ENCODE data around the gene BAIAP2L1.

The BAIAP2L1 gene

GRCh38 chr7:98369726-98370125 lies 31.2 kb downstream of the BAIAP2L1 start:
- TF ChIP-seq REST (IDR thresholded peaks at IDR 0.05; ENCODE audit: low read depth) = no peak
- TF ChIP-seq EGR1 (IDR thresholded peaks at IDR 0.05) = no peak
- TF ChIP-seq EP300 (IDR thresholded peaks at IDR 0.05; ENCODE audit: borderline replicate concordance) = no peak
- TF ChIP-seq TEAD4 (IDR thresholded peaks at IDR 0.05) = no peak
- no peak for TF ChIP-seq YY1 (IDR thresholded peaks at IDR 0.05; ENCODE audit: low read depth)
- no peak for TF ChIP-seq ZBTB7A (IDR thresholded peaks at IDR 0.05; ENCODE audit: low read depth)
- TF ChIP-seq NFIC (IDR thresholded peaks at IDR 0.05) = no peak
- no peak for TF ChIP-seq CEBPB (IDR thresholded peaks at IDR 0.05)
- no peak for TF ChIP-seq MAX (IDR thresholded peaks at IDR 0.05)
- no peak for TF ChIP-seq FOXM1 (IDR thresholded peaks at IDR 0.05; ENCODE audit: borderline replicate concordance, low read depth)
- no peak for TF ChIP-seq USF1 (IDR thresholded peaks at IDR 0.05)
- TF ChIP-seq TAF1 (IDR thresholded peaks at IDR 0.05; ENCODE audit: low read depth) = no peak
- TF ChIP-seq TCF12 (IDR thresholded peaks at IDR 0.05; ENCODE audit: low read depth) = no peak
- no peak for TF ChIP-seq CREB1 (IDR thresholded peaks at IDR 0.05; ENCODE audit: low read depth)
- TF ChIP-seq RAD21 (IDR thresholded peaks at IDR 0.05; ENCODE audit: low read depth) = no peak

GRCh38 chr7:98368716-98369115 lies 32.2 kb downstream of the BAIAP2L1 start:
- TF ChIP-seq ZBTB7A (IDR thresholded peaks at IDR 0.05; ENCODE audit: low read depth) = no peak
- no peak for TF ChIP-seq REST (IDR thresholded peaks at IDR 0.05; ENCODE audit: low read depth)
- TF ChIP-seq RAD21 (IDR thresholded peaks at IDR 0.05; ENCODE audit: low read depth) = no peak
- no peak for TF ChIP-seq NFIC (IDR thresholded peaks at IDR 0.05)

- TF ChIP-seq TCF12 (IDR thresholded peaks at IDR 0.05; ENCODE audit: low read depth) (no peak), TAF1 (IDR thresholded peaks at IDR 0.05; ENCODE audit: low read depth) (no peak), ZBTB7A (IDR thresholded peaks at IDR 0.05; ENCODE audit: low read depth) (no peak), EP300 (IDR thresholded peaks at IDR 0.05; ENCODE audit: borderline replicate concordance) (no peak), REST (IDR thresholded peaks at IDR 0.05; ENCODE audit: low read depth) (no peak), TEAD4 (IDR thresholded peaks at IDR 0.05) (no peak), MAX (IDR thresholded peaks at IDR 0.05) (no peak), FOXM1 (IDR thresholded peaks at IDR 0.05; ENCODE audit: borderline replicate concordance, low read depth) (no peak), EGR1 (IDR thresholded peaks at IDR 0.05) (no peak), CEBPB (IDR thresholded peaks at IDR 0.05) (no peak), YY1 (IDR thresholded peaks at IDR 0.05; ENCODE audit: low read depth) (no peak), USF1 (IDR thresholded peaks at IDR 0.05) (no peak), NFIC (IDR thresholded peaks at IDR 0.05) (no peak), CREB1 (IDR thresholded peaks at IDR 0.05; ENCODE audit: low read depth) (no peak), RAD21 (IDR thresholded peaks at IDR 0.05; ENCODE audit: low read depth) (no peak)
Measured at GRCh38 chr7:98366562-98366938, 34.3 kb downstream of the BAIAP2L1 start.

GRCh38 chr7:98365863-98366561 lies 34.9 kb downstream of the BAIAP2L1 start:
- TF ChIP-seq NFIC (IDR thresholded peaks at IDR 0.05) (0 out of 2 replicates have a peak, but pooled peaks have one; percentile 7), YY1 (IDR thresholded peaks at IDR 0.05; ENCODE audit: low read depth) (no peak)

GRCh38 chr7:98364220-98364619 lies 36.7 kb downstream of the BAIAP2L1 start:
- TF ChIP-seq YY1 (IDR thresholded peaks at IDR 0.05; ENCODE audit: low read depth) (no peak), REST (IDR thresholded peaks at IDR 0.05; ENCODE audit: low read depth) (no peak), ZBTB7A (IDR thresholded peaks at IDR 0.05; ENCODE audit: low read depth) (no peak), EP300 (IDR thresholded peaks at IDR 0.05; ENCODE audit: borderline replicate concordance) (no peak), RAD21 (IDR thresholded peaks at IDR 0.05; ENCODE audit: low read depth) (no peak), TCF12 (IDR thresholded peaks at IDR 0.05; ENCODE audit: low read depth) (no peak), MAX (IDR thresholded peaks at IDR 0.05) (no peak), CEBPB (IDR thresholded peaks at IDR 0.05) (no peak), FOXM1 (IDR thresholded peaks at IDR 0.05; ENCODE audit: borderline replicate concordance, low read depth) (no peak), TEAD4 (IDR thresholded peaks at IDR 0.05) (no peak), USF1 (IDR thresholded peaks at IDR 0.05) (no peak), CREB1 (IDR thresholded peaks at IDR 0.05; ENCODE audit: low read depth) (no peak), NFIC (IDR thresholded peaks at IDR 0.05) (no peak), TAF1 (IDR thresholded peaks at IDR 0.05; ENCODE audit: low read depth) (no peak), EGR1 (IDR thresholded peaks at IDR 0.05) (no peak)
